Aorta (tissue), 5 donors: ENCODE data around the gene XXYLT1. TPM values are rescaled to one million over a fixed set of nuclear protein-coding genes. Genes with fewer than 3 reads are reported as not detected.

Experiments
- ATAC-seq: fragments of 200-7000 bp; cut with Tn5 transposase; one replicate; pipeline ENCODE4 v1.9.1; 2022; ENCODE audit warnings: moderate library complexity; ENCODE audit not compliant: low FRiP score
- DNase-seq, 2 donors: peaks; one replicate each; pipeline ENCODE4 v3.0.0-alpha.2; 2020
- H3K27ac ChIP-seq, 2 donors: one replicate each; pipeline ENCODE4 v1.5.1; 2013; ENCODE audit warnings: low read length in 2 of 2, mild to moderate bottlenecking in 2 of 2, moderate library complexity in 2 of 2, control low read depth in 1 of 2, inconsistent platforms in 1 of 2, low read depth in 1 of 2
- H3K27me3 ChIP-seq, 2 donors: one replicate each; pipeline ENCODE4 v1.6.1; 2013; ENCODE audit warnings: control low read depth in 1 of 2, low read length in 1 of 2, mild to moderate bottlenecking in 1 of 2, moderate library complexity in 1 of 2; ENCODE audit not compliant: insufficient read depth in 2 of 2, control insufficient read depth in 1 of 2
- H3K36me3 ChIP-seq, 2 donors: one replicate each; pipeline ENCODE4 v1.6.1; 2013; ENCODE audit warnings: control low read depth in 1 of 2, low read length in 1 of 2, mild to moderate bottlenecking in 1 of 2; ENCODE audit not compliant: insufficient read depth in 2 of 2, control insufficient read depth in 1 of 2
- H3K4me1 ChIP-seq, 2 donors: one replicate each; pipeline ENCODE4 v1.6.1; 2013; ENCODE audit warnings: low read length in 2 of 2, control low read depth in 1 of 2, mild to moderate bottlenecking in 1 of 2, moderate library complexity in 1 of 2; ENCODE audit not compliant: insufficient read depth in 2 of 2, control insufficient read depth in 1 of 2
- H3K4me3 ChIP-seq, 2 donors: one replicate each; pipeline ENCODE4 v1.5.1; 2013; ENCODE audit warnings: low read length in 2 of 2, control low read depth in 1 of 2, mild to moderate bottlenecking in 1 of 2
- H3K9me3 ChIP-seq: one replicate; pipeline ENCODE4 v1.6.1; 2013; ENCODE audit warnings: mild to moderate bottlenecking, low read length; ENCODE audit not compliant: control insufficient read depth
- WGBS, 2 donors: extraction: QIAGEN DNeasy Blood & Tissue Kit; methylation state at CpG; one replicate each; pipeline ENCODE4 v1.1.7; 2013; 5-methylcytosine and 5-hydroxymethylcytosine counted together
- intact Hi-C, 2 donors: fragments of 100-400 bp; cut with DNase I; formaldehyde crosslinking; loops; one replicate each; pipeline versions ENCODE4 v1.14.2 to v1.15.0; 2022
- polyA plus RNA-seq, 2 donors: library from polyadenylated mRNA; stranded (reverse); fragments of 200-250 nt; gene quantifications; one replicate each; pipeline ENCODE4 v1.2.3, GENCODE V29; 2013
- total RNA-seq, 2 donors: library from RNA; stranded (reverse); fragmentation: NEBNext Ultra II Directional; extraction: Animal tissue kit (Norgen Biotek cat#: 25700); gene quantifications; one replicate each; pipeline ENCODE4 v1.2.1, GENCODE V29; 2021
- donor health status: healthy with polysubstance abuse.
- donor health status: Bipolar disorder and iron deficiency.
- donor health status: DM: no; HTN: no; CAD: no.
- donor health status: DM: no; HTN: no; CAD: no.
- donor health status: DM: yes; HTN: yes; CAD: no.

XXYLT1 gene
- total and polyA plus RNA-seq, 4 donors: 2.3 to 15.0 (median 6.9) TPM

DNA sequence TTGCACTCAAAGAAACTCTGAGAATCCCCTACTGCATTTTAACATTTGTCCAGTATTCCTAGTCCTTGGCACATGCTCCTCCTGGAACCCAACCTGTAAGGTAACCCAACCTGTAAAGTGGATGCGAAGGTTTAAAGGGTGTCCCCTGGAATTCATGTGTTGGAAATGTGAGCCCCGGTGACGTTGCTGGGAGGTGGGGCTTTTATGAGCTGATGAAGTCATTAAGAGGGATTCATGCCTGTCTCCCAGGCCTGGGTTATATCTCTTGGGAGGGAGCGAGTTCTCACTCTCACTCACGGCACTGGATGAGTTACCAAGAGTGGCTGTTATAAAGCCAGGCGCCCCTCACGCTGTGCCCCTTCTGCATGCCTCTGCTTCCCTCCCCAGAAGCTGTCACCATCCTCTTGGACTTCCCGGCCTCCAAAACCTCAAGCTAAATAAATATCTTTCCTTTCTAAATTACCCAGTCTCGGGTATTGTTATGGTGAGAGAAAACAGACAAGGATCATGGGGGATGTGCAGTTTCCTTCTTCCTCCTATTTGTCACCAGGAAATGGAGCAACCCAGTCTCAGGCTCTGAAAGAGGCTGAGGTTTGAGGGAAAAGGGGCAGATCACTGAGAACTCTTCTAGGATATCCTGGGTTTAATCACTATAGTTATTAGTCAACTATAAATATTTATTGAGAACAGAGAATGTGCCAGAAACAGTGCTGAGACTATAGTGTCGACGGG lies 7.6 kb downstream of the XXYLT1 start:
- Histone ChIP-seq H3K36me3 (no peaks in the 10 kb centered on the region), H3K4me3 (no peak overlapping the region), H3K27me3 (no peaks in the 10 kb centered on the region), H3K9me3 (no peaks in the 10 kb centered on the region), H3K27ac (no peak overlapping the region), H3K4me1 (no peaks in the 10 kb centered on the region)
- WGBS, 2 donors: 84 to 87% methylated on average over 11 of the region's 11 CpGs
- DNase-seq (peak in 1 of 2 donors; percentile 64), ATAC-seq (no peak)
- intact Hi-C loops: loop anchor here (5.0 to 10.0 kb wide), 3 partner anchors 109 to 161 kb away; no protein-coding TSS in a partner anchor

DNA sequence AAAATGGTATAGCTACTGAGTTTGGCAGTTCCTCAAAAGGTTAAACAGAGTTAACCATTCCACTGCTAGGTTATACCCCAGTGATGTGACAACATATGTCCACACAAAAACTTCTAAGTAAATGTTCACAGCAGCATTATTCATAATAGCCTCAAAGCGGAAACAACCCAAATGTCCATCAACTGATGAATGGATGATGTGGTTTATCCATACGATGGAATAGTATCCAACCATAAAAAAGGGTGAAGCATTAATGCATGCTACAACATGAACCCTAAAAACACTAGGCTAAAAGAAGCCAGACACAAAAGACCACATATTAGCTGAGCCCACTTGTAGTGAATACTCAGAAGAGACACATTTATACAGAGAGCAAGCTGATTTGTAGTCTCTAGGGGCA lies 9.0 kb downstream of the XXYLT1 start:
- intact Hi-C loops: loop anchor here (5.0 to 10.0 kb wide), 3 partner anchors 107 to 160 kb away; no protein-coding TSS in a partner anchor
- Histone ChIP-seq H3K4me1 (no peaks in the 10 kb centered on the region), H3K27me3 (no peaks in the 10 kb centered on the region), H3K36me3 (no peaks in the 10 kb centered on the region), H3K9me3 (no peaks in the 10 kb centered on the region), H3K27ac (no peak overlapping the region), H3K4me3 (no peak overlapping the region)
- no peak for DNase-seq
- ATAC-seq: no peak
- WGBS, 2 donors: 94 to 97% methylated on average over 2 of the region's 2 CpGs

DNA sequence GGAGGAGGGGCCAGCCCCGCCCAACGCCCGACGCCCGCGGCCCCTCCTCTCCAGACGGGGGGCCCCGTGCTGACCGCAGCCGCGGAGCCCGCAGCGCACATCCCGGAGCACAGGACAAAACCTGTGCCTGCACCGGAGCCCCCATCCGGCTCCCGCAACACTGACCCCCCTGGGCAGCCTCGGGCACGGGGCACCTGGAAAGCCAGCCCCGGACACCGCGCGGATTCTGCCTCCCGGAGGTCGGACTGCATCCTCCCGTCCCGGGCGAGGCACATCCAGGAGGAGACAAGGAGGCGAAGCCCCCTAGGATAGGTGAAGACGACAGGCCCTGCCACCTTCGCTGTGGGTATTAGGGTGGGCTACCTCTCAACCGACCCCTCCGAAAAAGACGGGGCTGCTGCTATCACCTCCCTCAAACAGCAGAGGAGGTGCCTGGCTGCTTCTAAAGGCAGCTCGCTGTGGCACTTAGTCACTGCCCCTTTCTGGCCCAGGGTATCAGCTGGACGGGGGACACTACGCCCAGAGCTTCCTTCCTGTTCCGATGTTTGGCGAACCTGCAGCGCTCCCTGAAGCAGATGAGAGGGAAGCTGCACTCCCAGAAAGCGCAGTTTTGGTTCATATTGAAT lies 10.6 kb downstream of the XXYLT1 start:
- H3K4me3 ChIP-seq: peak overlapping the region; percentile 46 to 58
- intact Hi-C loops: loop anchor here (1.0 to 10.0 kb wide), 4 partner anchors 106 to 578 kb away; no protein-coding TSS in a partner anchor
- H3K4me1 ChIP-seq: no peaks in the 10 kb centered on the region
- peak; percentile 4 for ATAC-seq
- DNase-seq: peak; percentile 68 to 78
- WGBS, 2 donors: 14 to 20% methylated on average over 29 to 41 of the region's 41 CpGs
- no peaks in the 10 kb centered on the region for H3K27me3 ChIP-seq
- H3K9me3 ChIP-seq: no peaks in the 10 kb centered on the region
- no peak overlapping the region for H3K27ac ChIP-seq
- H3K36me3 ChIP-seq: no peaks in the 10 kb centered on the region

DNA sequence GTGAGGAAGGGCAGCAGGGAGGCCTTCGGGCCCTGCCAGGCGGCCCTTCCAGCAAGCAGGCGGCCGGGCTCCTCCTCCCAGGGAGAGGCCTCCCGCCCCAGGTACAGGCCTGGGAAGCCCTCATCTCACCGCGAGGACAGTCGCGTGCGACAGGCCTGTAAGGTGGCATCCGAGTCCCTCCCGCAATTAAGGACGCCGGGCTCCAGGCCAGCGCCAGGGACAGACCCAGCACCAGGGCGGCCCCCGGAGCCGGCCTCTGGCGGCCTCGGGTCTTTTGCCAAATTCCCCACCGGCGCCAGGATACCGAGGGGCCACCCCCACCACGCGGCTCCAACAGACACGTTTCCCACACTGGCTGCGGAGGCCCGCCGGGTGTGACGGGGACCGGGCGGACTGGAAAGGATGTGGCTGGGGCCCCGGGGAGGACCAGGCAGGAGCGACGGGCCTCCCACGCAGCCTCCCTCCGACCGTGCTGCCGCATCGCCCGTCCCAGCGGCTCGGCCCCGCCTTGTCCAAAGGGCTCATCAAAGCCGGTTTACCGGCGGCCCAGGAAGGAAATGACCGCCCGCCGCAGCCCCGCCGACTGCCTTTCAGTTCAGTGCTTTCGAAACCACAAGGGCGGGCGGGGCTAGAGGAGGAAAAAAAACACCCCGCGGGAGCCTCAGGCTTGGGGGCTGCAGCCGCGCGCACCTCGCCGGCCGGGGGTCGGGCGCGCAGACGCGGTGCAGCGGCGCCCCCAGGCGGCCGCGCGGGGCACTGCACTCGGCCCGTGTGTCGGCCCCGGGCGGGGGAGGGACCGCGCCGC lies 11.3 kb downstream of the XXYLT1 start:
- ATAC-seq (peak; percentile 92), DNase-seq (peak; percentile 92 to 94)
- H3K9me3 ChIP-seq: no peaks in the 10 kb centered on the region
- intact Hi-C loops: loop anchor here (1.0 to 10.0 kb wide), 6 partner anchors 105 to 577 kb away; no protein-coding TSS in a partner anchor
- H3K27ac ChIP-seq: peak overlapping the region in 1 of 2 donors; percentile 43
- no peaks in the 10 kb centered on the region for H3K4me1 ChIP-seq
- no peaks in the 10 kb centered on the region for H3K27me3 ChIP-seq
- peak overlapping the region; percentile 53 to 58 for H3K4me3 ChIP-seq
- WGBS, 2 donors: 7 to 10% methylated on average over 58 to 82 of the region's 82 CpGs
- H3K36me3 ChIP-seq: no peaks in the 10 kb centered on the region

DNA sequence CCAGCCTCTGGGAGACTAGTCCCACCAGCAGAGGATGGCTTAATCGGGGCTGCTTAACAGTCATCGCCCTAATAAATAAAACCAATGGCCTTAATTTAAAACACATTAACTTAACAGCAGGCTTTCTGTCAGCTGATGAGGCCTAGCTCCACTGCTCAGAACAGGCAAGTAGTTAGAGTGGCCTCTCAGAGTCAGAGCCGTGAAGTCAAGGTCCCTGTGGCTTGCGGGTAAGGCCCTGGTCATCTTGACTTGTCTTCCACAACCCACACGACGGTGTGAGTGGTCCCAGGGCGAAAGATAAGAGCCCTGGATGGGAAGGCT lies 11.8 kb downstream of the XXYLT1 start:
- no peak for ATAC-seq
- Histone ChIP-seq H3K4me1 (no peaks in the 10 kb centered on the region), H3K4me3 (no peak overlapping the region), H3K36me3 (no peaks in the 10 kb centered on the region), H3K27ac (no peak overlapping the region), H3K27me3 (no peaks in the 10 kb centered on the region), H3K9me3 (no peaks in the 10 kb centered on the region)
- intact Hi-C loops: loop anchor here (2.0 to 10.0 kb wide), 2 partner anchors 284 to 576 kb away; no protein-coding TSS in a partner anchor
- DNase-seq: no peak
- 83 to 86% methylated on average over 7 of the region's 7 CpGs for WGBS, 2 donors

DNA sequence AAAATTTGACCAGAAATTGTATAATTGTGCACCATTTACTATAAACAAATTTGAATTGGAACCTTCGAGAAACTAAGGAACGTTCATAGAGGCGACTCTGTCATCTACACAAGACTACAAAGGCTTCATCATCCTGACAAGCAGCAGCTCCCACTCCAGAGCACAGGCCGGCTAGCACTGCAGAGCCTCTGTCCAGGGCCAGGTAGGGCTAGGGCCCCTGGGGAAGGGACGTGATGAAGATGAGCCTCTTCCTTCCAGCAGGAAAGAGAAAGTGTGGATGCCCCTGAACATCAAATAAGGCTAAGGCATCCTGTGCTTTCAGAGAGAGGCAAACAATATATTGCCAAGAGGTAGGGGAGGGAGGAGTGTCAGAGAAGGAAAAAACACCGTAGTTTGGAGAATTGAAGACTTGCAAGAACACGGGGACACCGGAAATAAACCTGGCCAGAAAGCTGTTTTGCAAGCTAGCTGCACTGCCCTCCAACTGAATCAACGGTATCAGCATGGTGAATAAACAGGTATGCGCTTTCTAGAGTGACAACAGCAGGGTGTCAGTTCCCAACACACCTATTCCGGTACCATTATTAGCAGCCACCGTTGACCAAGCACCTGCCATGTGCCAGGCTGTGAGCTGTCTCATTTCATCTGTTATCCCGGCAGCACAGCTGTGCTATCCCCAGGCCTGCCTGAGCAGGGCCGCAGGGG lies 12.4 kb downstream of the XXYLT1 start:
- intact Hi-C loops: loop anchor here (2.0 to 10.0 kb wide), 2 partner anchors 284 to 576 kb away; no protein-coding TSS in a partner anchor
- peak in 1 of 2 donors; percentile 60 for DNase-seq
- no peaks in the 10 kb centered on the region for H3K27me3 ChIP-seq
- WGBS, 2 donors: 89 to 91% methylated on average over 14 of the region's 14 CpGs
- no peak for ATAC-seq
- H3K4me3 ChIP-seq: no peak overlapping the region
- no peaks in the 10 kb centered on the region for H3K9me3 ChIP-seq
- no peaks in the 10 kb centered on the region for H3K4me1 ChIP-seq
- no peak overlapping the region for H3K27ac ChIP-seq
- no peaks in the 10 kb centered on the region for H3K36me3 ChIP-seq

DNA sequence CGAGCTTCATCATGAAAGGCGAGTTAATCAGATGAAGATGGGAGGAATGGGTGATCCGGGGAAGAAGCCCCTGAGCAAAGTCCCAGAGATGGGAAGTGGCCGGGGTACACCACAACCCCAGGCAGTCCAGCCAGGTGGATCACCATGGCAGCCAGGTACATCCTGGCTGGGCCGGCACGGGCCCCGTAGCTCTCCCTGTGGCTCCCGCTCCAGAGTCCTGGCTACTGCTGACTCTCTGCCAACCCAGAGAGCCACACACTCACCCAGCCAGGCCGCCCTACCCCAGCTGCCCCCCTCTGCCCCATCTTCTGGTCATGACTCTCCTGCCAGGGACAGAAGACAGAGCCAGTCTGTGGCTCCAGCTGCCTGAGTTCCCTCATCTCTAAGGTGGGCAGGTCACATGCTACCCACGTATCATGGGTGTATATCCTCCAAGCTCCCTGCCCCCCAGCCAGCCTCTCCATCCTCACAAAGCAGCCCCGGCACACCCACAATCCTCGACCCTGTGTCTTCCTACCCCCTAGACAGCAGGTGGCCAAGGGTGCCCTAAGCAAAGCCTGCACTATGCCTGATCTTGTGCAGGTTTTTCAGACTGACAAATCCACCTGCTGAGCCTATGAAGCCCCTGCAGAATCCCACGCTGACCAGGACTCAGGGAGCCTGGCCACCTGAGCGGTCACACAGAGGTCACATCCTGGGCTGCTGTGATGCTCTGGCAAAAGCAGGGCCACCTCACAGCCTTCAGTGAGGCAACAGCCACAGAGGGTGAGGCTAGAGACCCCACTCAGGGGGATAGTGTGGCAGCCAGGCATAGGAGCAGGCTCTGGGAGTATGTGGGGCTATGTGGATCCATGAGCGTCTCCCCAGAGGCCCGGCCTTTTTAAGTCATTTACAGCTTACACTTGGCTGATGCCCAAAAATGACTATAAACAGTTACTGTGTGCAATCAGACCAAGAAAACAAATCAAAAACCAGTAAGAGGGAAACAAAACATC lies 13.2 kb downstream of the XXYLT1 start:
- Histone ChIP-seq H3K4me3 (no peak overlapping the region), H3K27ac (no peak overlapping the region), H3K36me3 (no peaks in the 10 kb centered on the region), H3K27me3 (no peaks in the 10 kb centered on the region), H3K9me3 (no peaks in the 10 kb centered on the region), H3K4me1 (no peaks in the 10 kb centered on the region)
- WGBS, 2 donors: 90 to 94% methylated on average over 16 of the region's 16 CpGs
- peak in 1 of 2 donors; percentile 73 for DNase-seq
- ATAC-seq: no peak
- intact Hi-C loops: loop anchor here (2.0 to 10.0 kb wide), 2 partner anchors 283 to 575 kb away; no protein-coding TSS in a partner anchor
